ENCODE results near the gene ANXA2.

The ANXA2 gene

GRCh38 chr15:60428935-60429334 is 31.1 kb upstream of the ANXA2 start:
- DNase-seq (ENCODE audit: low read depth): no peak
- TF ChIP-seq CTCF (conservative IDR thresholded peaks at IDR 0.05; ENCODE audit: low read depth, low read length): no peak
- no peak overlapping the region for H3K4me3 ChIP-seq (ENCODE audit: low read length)

DNA sequence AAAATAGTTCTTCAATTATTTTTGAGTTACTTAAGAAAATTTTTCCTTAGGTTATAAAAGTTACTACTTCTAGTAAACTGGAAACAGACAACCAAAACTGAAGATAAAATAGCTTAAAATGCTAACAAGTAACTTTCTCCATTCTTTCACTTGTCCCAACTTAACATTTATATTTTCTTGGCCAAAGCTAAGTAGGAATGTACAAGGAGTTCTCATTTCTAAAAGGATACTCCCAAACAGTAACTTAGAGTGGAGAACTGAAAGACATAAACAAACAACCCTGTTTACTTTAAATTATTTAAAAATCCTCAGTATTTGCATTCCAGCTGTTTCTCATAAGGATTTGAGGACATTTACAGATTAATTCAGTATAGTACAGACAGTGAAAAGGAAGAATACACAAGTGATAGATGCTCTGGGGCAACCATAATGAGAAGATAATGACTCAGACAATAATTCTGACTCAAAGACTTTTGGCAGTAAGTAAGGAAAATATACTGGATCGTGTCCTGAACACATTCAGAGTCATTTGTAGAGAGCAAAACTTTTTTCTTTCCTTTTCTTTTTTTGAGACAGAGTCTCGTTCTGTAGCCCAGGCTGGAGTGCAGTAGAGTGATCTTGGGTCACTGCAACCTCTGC is 29.2 kb upstream of the ANXA2 start:
- DNase-seq (ENCODE audit: low read depth): no peak
- H3K4me3 ChIP-seq (ENCODE audit: low read length): no peak overlapping the region
- TF ChIP-seq CTCF (conservative IDR thresholded peaks at IDR 0.05; ENCODE audit: low read depth, low read length): no peak

DNA sequence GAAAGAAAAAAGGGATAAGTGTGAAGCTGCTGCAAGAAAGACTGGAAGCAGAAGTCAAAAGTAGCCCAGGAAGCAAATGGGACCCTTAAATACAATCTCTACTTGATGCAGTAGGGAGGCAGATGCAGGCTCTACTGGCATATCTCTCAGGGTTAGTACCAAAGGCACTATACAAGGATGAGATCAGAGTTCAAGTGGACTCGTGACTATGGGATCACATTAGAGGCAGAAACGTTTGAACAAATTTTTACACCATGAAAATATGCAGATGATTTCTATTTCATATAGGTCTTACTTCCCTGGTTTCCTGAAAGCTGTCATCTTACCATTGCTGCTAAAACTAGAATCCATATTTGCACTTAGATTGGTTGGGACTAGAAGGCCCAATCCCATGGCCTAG is 27.7 kb upstream of the ANXA2 start:
- no peak for TF ChIP-seq CTCF (conservative IDR thresholded peaks at IDR 0.05; ENCODE audit: low read depth, low read length)

DNA sequence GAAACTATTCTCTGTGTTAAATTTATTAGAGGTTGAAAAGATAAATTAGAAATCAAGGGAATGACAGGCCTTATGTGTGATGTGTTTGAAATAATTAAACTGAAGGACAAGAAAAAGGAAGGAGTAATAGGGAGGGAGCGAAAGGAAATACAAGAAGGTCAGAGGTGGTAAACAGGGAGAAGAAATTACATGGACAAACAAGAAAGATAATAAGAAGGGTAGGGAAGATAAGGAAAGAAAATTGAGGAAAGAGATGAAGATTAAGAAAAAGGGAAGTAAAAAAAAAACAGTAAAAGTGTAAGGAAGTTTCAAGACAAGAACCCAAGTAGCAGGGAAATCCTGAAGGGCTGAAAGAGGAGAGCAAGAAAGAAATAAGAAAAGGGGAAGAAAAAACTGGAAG is 26.2 kb upstream of the ANXA2 start:
- TF ChIP-seq CTCF (conservative IDR thresholded peaks at IDR 0.05; ENCODE audit: low read depth, low read length): no peak
- no peak for DNase-seq (ENCODE audit: low read depth)
- no peak overlapping the region for H3K4me3 ChIP-seq (ENCODE audit: low read length)

More for the DNA sequence above, 27.7 kb upstream of the ANXA2 start:
- no peak for DNase-seq (ENCODE audit: low read depth)
- H3K4me3 ChIP-seq (ENCODE audit: low read length): no peak overlapping the region

DNA sequence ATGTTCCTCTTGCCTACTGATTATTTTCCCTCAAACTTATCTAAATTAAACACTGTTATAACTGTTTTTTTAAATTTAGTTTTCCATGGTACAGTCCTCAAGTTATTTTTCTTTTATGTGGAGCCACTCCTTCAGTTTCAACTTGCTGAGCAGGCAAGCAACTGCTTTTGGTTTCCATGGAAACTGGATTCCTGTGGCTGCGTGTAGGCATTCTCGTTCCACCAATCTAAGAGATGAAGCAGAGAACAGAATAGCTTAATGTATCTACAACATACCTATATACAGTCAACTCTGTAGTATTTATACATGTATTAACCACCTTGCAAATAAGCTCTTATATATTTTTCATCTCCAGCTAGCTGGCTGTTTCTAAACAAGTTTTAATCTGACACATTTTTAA is 25.8 kb upstream of the ANXA2 start:
- peak; percentile 83 for DNase-seq (ENCODE audit: low read depth)
- TF ChIP-seq CTCF (conservative IDR thresholded peaks at IDR 0.05; ENCODE audit: low read depth, low read length): no peak
- no peak overlapping the region for H3K4me3 ChIP-seq (ENCODE audit: low read length)

DNA sequence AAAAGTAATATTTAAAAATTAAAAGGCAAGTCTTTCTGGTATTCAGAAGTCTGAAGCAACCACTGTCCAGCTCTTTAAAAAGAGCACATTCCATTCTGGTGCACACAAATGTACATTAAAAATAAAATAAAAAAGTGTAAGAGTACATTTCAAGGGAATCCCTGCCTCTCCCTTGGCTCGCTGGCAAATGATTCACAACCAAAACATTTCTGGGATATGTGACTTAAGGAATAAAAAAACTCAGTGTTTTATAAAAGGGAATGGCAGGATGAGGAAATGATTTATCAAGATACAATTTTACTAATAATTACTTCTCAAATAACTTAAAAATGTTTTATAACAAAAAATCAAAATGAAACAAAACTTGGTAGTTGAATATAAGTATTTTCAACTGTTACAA is 23.8 kb upstream of the ANXA2 start:
- no peak for TF ChIP-seq CTCF (conservative IDR thresholded peaks at IDR 0.05; ENCODE audit: low read depth, low read length)
- no peak for DNase-seq (ENCODE audit: low read depth)
- H3K4me3 ChIP-seq (ENCODE audit: low read length): no peak overlapping the region

DNA sequence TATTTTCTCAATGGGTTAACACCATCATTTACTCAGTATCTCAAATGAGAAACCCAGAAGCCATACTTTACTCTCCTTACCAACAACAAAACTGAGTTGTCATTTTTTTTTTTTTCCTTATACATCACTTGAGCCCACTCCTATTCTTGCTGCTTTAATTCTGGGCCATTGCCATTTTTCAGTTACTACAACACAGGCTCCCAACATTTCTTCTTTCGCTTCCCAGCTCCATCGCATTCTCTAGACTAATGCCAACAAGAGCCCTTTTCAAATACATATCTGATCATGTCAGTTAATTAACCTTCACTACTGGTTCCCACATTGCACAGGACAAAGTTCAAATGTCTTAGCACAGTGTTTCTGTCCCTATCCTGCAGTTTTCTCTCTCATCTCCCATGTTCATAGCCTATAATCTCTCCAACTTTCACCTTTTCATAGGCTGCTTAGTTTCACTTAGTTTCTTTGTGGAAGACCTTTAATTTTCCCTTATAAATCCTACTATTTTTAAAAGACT is 22.5 kb upstream of the ANXA2 start:
- no peak for TF ChIP-seq CTCF (conservative IDR thresholded peaks at IDR 0.05; ENCODE audit: low read depth, low read length)
- DNase-seq (ENCODE audit: low read depth): no peak
- H3K4me3 ChIP-seq (ENCODE audit: low read length): no peak overlapping the region

All from retinal pigment epithelial cell (primary cell).